GM18499 (cell line): ENCODE measurements around the gene ARAP3.

Source experiments
- ATAC-seq: cut with Tn5 transposase; IDR thresholded peaks from one replicate; pipeline ENCODE4 v1.9.1; 2021; ENCODE audit warnings: moderate number of reproducible peaks; ENCODE audit not compliant: insufficient read depth, unreplicated experiment

The ARAP3 gene

DNA sequence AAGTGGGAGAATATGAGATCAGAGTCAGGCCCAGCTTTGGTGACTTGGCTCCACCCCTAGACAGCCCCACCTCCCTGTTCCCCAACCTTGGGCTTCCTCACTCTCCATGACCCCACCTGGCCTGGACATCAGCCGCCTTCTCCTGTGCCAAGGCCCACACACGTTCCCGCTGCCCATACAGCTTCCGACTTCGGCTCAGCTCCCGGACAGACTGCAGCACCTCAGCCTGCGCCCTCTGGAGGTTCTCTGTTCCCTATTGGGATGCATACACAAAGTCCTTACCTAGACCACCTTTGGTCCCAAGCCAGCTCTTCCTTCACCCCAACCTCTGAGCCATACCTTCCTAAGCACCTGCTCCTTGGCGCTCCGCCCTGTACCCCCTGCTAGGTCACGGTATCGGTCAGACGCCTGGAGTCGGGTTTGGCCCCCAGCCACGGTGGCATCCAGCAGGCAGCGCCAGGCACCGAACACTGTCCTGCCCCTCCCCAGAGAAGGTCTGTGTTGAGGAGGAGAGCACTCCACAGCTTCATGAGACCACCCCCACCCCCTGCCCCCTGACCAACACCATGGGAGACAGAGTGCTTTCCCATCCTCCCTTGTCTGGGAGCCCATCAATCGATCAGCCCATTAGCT, 32.9 kb downstream of the ARAP3 start:
- ATAC-seq, result no peak

DNA sequence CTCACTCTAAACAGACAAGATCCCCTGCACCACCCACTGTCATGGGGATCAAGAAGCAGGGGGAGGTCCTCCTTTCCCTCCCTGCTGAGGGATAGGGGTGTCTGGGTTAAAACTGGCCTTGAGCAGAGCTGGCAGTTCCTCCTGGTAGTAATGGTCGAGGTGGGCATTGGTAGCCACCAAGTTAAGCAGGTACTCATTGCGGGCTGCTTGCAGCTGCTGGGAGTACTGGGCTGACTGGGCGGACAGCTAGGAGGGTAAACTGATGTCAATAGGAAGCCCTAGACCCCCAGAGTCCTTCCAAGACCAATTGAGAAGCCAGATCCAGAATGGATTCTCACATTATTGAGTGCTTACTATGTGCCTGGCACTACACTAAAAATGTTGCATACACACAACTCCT, 34.2 kb downstream of the ARAP3 start:
- ATAC-seq, result no peak

GRCh38 chr5:141647242-141647641, 34.8 kb downstream of the ARAP3 start:
- no peak for ATAC-seq

GRCh38 chr5:141646026-141646425, 36.0 kb downstream of the ARAP3 start:
- no peak for ATAC-seq

- ATAC-seq, result peak; percentile 56
Observed at GRCh38 chr5:141641634-141642267, 40.3 kb downstream of the ARAP3 start.

- no peak for ATAC-seq
Observed at GRCh38 chr5:141640698-141641097, 41.3 kb downstream of the ARAP3 start.

DNA sequence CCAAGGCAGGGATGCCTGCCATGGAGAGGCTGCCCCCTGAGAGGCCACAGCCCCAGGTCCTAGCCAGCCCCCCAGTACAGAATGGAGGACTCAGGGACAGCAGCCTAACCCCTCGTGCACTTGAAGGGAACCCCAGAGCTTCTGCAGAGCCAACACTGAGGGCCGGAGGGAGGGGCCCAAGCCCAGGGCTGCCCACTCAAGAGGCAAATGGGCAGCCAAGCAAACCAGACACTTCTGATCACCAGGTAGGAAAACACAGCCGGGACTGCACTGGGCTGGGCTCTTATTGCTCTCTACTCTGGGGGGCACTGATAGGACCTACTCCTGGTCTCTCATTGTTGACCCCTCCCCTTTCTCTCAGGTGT, 42.0 kb downstream of the ARAP3 start:
- no peak for ATAC-seq

- no peak for ATAC-seq
Observed at GRCh38 chr5:141639357-141640050, 42.5 kb downstream of the ARAP3 start.

GRCh38 chr5:141638771-141639170, 43.3 kb downstream of the ARAP3 start:
- no peak for ATAC-seq

GRCh38 chr5:141637767-141638419, 44.1 kb downstream of the ARAP3 start:
- ATAC-seq, result no peak

GRCh38 chr5:141637123-141637766, 44.8 kb downstream of the ARAP3 start:
- ATAC-seq, result no peak

- ATAC-seq, result no peak
Observed at GRCh38 chr5:141636413-141637122, 45.5 kb downstream of the ARAP3 start, which contains the start of the genes HDAC3 and RELL2. Gene HDAC3 (minus strand): TSS chr5:141636849. CDS start chr5:141636790, 59 bp downstream. Gene RELL2 (plus strand): TSS chr5:141636997. CDS start chr5:141638226, 1,229 bp downstream.

DNA sequence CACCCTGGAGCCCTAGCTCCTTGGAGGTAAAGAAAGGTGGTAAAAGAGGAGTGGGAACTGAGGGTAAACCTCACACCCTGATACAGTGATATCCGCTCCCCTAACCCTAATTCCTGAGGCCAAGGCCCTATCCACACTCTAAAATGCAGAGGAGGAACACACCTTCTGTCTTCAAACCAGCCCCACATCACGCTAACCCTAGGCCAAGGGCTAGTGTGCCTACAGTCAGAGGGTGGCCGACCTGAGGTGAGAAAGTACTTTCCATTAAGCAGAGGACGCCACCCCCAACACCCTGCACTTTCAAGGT, 46.0 kb downstream of the ARAP3 start:
- ATAC-seq, result no peak

- ATAC-seq, result no peak
Observed at GRCh38 chr5:141635646-141636045, 46.4 kb downstream of the ARAP3 start.

DNA sequence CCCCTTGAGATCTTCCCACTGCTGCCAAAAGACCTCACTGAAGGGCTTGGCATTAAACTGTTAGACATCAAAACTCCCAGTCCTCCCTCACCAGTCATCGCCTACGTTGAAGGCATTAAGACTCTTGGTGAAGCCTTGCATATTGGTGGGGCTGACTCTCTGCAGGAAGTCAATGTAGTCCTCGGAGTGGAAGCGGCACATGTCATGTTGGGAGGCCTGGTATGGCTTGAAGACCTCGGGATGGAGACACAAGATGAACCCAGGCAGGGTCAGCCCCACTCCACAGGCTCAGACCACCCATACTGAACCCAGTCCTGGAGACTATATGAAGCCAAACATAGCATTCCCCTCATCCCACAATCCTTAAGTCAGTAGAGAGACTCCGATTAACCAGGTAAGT, 47.3 kb downstream of the ARAP3 start:
- no peak for ATAC-seq

DNA sequence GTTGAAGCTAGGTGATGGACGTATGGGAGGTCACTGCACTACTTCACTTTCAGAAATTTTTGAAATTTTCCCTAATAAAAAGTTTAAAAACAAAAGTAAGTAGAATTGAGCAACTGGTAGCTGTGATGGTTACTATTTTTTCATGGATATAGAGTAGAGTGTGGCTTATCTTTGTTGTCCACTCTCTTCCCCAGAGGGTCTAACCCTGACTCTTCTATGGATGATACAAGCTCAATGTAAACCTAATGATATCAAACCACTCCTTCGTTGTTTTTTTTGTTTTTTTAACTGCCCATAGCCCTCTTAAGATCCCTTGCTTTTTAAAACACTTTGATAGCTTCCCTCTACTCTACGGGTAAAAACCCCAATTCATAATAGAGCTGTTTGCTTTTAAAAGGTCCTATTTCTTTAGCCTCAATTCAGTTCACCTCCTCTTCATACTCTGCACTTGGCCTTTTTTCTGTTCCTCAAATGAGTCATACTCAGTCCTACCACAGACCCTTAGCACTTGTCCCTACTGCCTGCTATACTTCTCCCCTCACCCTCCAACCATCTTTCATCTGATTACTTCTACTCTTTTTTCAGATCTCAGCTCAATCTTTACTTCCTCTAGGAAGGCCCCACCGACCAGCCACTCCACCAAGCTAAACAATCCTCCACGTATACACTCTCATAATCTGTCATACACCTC, 48.0 kb downstream of the ARAP3 start:
- ATAC-seq, result peak; percentile 92

DNA sequence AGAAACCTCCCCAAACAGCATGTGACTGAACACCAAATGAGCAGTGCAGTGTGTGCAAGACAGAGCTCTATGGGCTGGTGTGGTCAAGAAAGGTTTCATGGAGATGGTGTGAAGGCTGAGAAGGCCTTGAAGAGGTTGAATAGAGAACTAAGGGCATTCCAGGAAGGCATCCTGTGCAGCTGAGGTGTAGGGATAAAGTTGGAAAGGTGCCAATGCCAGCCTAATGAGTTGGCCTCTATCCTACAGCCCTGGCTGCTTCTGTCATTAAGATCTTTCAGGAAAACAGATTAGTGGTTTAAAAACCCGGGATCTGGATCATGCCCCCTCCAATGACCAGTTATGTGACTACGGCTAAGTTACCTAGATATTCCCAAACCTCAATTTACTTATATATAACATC, 49.4 kb downstream of the ARAP3 start:
- no peak for ATAC-seq

GRCh38 chr5:141630570-141631140, 51.4 kb downstream of the ARAP3 start:
- no peak for ATAC-seq

GRCh38 chr5:141628175-141628788, 53.7 kb downstream of the ARAP3 start:
- no peak for ATAC-seq
